IPS-15b (cell line): ENCODE results near the gene MKRN2.
"Not testable (repeated sequence)": the region's sequence is repeated elsewhere in the genome, so short reads cannot be mapped to it uniquely, and the experiment has no call there.

Experiments
- H3K27me3 ChIP-seq: one replicate; pipeline ENCODE4 v1.6.1; 2013; ENCODE audit warnings: low read length; ENCODE audit not compliant: control insufficient read depth, insufficient read depth
- H3K36me3 ChIP-seq: one replicate; pipeline ENCODE4 v1.6.1; 2013; ENCODE audit warnings: low read length; ENCODE audit not compliant: control insufficient read depth, insufficient read depth
- H3K4me1 ChIP-seq: one replicate; pipeline ENCODE4 v1.6.1; 2013; ENCODE audit warnings: mild to moderate bottlenecking, low read length; ENCODE audit not compliant: control insufficient read depth, insufficient read depth
- H3K4me3 ChIP-seq: one replicate; pipeline ENCODE4 v1.5.1; 2013; ENCODE audit warnings: low read depth, low read length
- H3K9ac ChIP-seq: one replicate; pipeline ENCODE4 v1.6.1; 2013; ENCODE audit warnings: low read depth, mild to moderate bottlenecking, low read length
- H3K9me3 ChIP-seq: one replicate; pipeline ENCODE4 v1.6.1; 2013; ENCODE audit warnings: mild to moderate bottlenecking, low read length; ENCODE audit not compliant: control insufficient read depth, insufficient read depth

Gene MKRN2

DNA sequence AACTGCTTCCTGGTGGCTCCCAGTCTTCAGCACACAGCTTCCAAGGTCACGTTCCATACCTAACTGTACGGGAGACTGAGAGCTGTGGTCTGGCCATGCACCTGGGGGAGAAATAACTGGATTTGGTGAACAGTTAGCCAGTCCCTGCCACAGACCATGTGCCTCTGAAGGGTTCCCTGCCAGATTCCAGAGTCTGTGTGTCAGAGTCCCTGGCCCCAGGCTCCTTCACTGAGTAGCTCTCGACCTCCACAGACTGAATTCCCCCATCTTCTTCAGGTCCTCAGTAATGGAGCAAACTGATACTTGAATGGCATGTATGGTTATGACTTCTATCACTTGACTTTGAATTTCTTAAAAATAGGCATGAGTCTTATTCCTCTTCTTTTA is 29.1 kb upstream of the MKRN2 start:
- no peaks in the 10 kb centered on the region for H3K9me3 ChIP-seq
- H3K4me3 ChIP-seq: no peak overlapping the region
- no peaks in the 10 kb centered on the region for H3K27me3 ChIP-seq
- H3K36me3 ChIP-seq: peaks cover 16% of the 10 kb centered on the region
- no peak overlapping the region for H3K9ac ChIP-seq
- H3K4me1 ChIP-seq: no peaks in the 10 kb centered on the region

DNA sequence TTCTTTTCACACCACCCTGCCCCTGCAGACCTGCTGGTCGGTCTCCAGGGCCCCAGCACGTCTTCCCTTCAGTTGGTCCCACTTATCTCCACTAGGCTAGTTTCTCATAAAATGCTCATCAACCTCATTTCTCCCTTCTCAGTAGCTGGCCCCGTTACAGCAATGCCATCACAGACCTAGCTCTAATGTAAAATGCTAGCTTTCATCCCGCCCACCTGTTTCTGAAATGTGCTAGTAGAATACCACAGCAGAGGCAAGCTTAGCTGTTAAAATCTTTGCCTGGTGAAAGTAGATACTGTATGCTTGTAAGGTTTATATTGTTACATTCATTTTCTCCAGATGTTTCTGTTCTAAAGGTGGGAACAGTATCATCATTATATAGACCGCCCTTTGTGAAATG is 24.7 kb upstream of the MKRN2 start:
- Histone ChIP-seq H3K27me3 (no peaks in the 10 kb centered on the region), H3K9ac (no peak overlapping the region), H3K4me1 (no peaks in the 10 kb centered on the region), H3K9me3 (no peaks in the 10 kb centered on the region), H3K4me3 (no peak overlapping the region), H3K36me3 (peaks cover 21% of the 10 kb centered on the region)

- Histone ChIP-seq H3K27me3 (no peaks in the 10 kb centered on the region), H3K9me3 (no peaks in the 10 kb centered on the region), H3K9ac (no peak overlapping the region), H3K4me3 (no peak overlapping the region), H3K36me3 (peaks cover 18% of the 10 kb centered on the region), H3K4me1 (no peaks in the 10 kb centered on the region)
Observed at GRCh38 chr3:12536423-12536822, 20.5 kb upstream of the MKRN2 start.

DNA sequence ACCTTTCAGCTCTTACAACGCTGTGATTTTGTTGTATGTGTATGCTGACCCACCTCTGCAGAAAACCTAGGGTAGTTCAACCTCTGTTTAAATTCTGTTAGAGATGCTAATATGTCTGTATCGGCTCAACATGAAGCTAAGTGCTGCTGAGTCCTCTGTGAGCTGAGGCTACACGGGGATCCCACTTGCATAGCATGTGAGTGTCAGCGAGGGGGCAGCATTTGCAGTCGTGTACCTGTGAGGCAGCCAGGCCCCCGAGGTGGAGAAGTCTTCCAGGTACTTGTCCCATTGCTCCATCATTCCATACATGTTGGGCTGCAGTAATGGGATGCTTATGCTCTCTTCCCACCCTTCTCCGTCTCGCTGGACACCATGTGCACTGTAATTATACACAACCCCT is 15.3 kb upstream of the MKRN2 start:
- Histone ChIP-seq H3K9me3 (no peaks in the 10 kb centered on the region), H3K36me3 (peaks cover 6% of the 10 kb centered on the region), H3K27me3 (no peaks in the 10 kb centered on the region), H3K4me3 (no peak overlapping the region), H3K9ac (no peak overlapping the region), H3K4me1 (peaks cover 3% of the 10 kb centered on the region)

GRCh38 chr3:12543497-12543896 is 13.4 kb upstream of the MKRN2 start:
- not testable (repeated sequence) for H3K36me3 ChIP-seq, H3K9ac ChIP-seq, H3K4me3 ChIP-seq, H3K9me3 ChIP-seq, H3K27me3 ChIP-seq, H3K4me1 ChIP-seq

DNA sequence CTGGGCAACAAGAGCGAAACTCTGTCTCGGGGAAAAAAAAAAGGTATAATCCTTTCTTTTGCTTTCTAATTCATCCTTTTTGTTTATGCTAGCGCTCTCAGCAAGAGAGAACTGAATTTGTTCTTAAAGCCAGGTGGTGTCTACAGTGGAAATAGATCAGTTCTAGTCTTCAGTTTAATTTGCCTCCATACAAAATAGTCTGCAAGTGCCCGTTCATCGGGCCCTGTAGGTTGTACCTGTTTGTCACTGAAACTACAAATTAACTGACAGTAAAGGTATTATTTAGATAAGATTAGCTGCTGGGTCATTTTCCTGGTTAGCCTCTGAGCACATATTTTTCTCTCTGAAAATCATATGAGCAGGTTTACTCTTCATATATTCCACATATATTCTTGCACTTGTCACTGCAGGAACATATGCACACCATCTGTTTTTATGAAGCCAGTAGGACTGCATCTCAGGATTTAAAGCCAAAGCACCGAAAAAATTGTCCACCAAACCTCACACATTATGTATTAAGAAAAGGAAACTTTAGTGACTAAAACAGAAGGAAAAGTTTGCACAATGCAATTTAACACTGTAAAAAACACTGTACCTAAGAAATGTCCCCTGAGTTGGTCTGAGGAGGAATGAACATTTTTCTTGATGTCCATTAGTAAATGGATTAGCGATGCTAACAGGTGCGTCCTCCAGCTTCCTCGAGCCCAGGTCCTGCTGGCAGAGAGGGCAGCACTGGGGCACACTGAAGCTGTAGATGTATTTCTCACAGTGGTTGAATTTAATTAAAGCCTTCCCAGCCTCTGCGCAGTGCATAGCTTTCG is 12.0 kb upstream of the MKRN2 start:
- no peaks in the 10 kb centered on the region for H3K27me3 ChIP-seq
- peaks cover 3% of the 10 kb centered on the region for H3K36me3 ChIP-seq
- H3K4me1 ChIP-seq: peaks cover 3% of the 10 kb centered on the region
- H3K9ac ChIP-seq: no peak overlapping the region
- H3K9me3 ChIP-seq: no peaks in the 10 kb centered on the region
- peak overlapping the region; percentile 1 for H3K4me3 ChIP-seq

- Histone ChIP-seq H3K27me3 (no peaks in the 10 kb centered on the region), H3K4me3 (peak within 1 kb of the TSS; percentile 1), H3K9me3 (no peaks in the 10 kb centered on the region), H3K36me3 (no peaks in the 10 kb centered on the region), H3K4me1 (peaks cover 3% of the 10 kb centered on the region), H3K9ac (no peak within 1 kb of the TSS)
Observed at GRCh38 chr3:12545473-12545791, 11.5 kb upstream of the MKRN2 start, which contains the start of gene MKRN2OS. Gene MKRN2OS (minus strand): TSS chr3:12545499. CDS start chr3:12545464, 35 bp downstream.

- no peak overlapping the region for H3K9ac ChIP-seq
- no peaks in the 10 kb centered on the region for H3K27me3 ChIP-seq
- H3K9me3 ChIP-seq: no peaks in the 10 kb centered on the region
- no peaks in the 10 kb centered on the region for H3K4me1 ChIP-seq
- H3K36me3 ChIP-seq: no peaks in the 10 kb centered on the region
- H3K4me3 ChIP-seq: no peak overlapping the region
Observed at GRCh38 chr3:12549971-12550760, 6.7 kb upstream of the MKRN2 start.

- peaks cover 4% of the 10 kb centered on the region for H3K4me1 ChIP-seq
- peak overlapping the region; percentile 74 for H3K9ac ChIP-seq
- no peaks in the 10 kb centered on the region for H3K36me3 ChIP-seq
- H3K27me3 ChIP-seq: no peaks in the 10 kb centered on the region
- H3K4me3 ChIP-seq: peak overlapping the region; percentile 46
- no peaks in the 10 kb centered on the region for H3K9me3 ChIP-seq
Observed at GRCh38 chr3:12553921-12554391, 2.9 kb upstream of the MKRN2 start.

DNA sequence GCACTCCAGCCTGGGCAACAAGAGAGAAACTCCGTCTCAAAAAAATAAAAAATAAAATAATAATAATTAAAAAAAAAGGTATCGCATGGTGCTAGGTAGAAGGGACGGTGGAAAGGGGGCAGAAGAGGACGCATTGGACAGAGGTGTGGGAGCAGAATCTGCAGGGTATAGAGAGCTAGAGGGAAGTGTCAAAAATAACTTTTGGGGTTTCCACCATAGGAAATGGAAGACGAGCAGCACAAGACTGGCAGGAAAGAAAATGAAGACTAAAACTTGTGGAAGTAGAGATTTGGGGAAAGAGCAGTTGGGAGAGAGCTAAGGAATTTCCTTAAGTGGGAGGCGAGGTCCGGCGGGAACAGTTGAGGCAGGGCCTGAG is 585 bp upstream of the MKRN2 start:
- no peaks in the 10 kb centered on the region for H3K9me3 ChIP-seq
- peak overlapping the region; percentile 65 for H3K4me3 ChIP-seq
- H3K9ac ChIP-seq: peak overlapping the region; percentile 57
- H3K27me3 ChIP-seq: no peaks in the 10 kb centered on the region
- no peaks in the 10 kb centered on the region for H3K36me3 ChIP-seq
- peaks cover 12% of the 10 kb centered on the region for H3K4me1 ChIP-seq

- peaks cover 12% of the 10 kb centered on the region for H3K4me1 ChIP-seq
Observed at GRCh38 chr3:12557473-12558100, 700 bp downstream of the MKRN2 start.

More at GRCh38 chr3:12557473-12558100, 700 bp downstream of the MKRN2 start:
- H3K27me3 ChIP-seq: no peaks in the 10 kb centered on the region
- H3K9me3 ChIP-seq: no peaks in the 10 kb centered on the region
- peak overlapping the region; percentile 65 for H3K4me3 ChIP-seq
- H3K36me3 ChIP-seq: no peaks in the 10 kb centered on the region
- H3K9ac ChIP-seq: peak overlapping the region; percentile 93
